Endodermal cell (in vitro differentiated cells): ENCODE results near the gene SYNE1. TPM values are rescaled to one million over a fixed set of nuclear protein-coding genes. Genes with fewer than 3 reads are reported as not detected.

Experiments used
- DNase-seq: peaks from one replicate; pipeline ENCODE4 v3.0.0-alpha.2; 2017
- H3K27ac ChIP-seq: 2 replicates; pipeline ENCODE4 v1.5.1; 2013; ENCODE audit warnings: mild to moderate bottlenecking, low read depth, low read length, moderate library complexity
- H3K27me3 ChIP-seq: 2 replicates; pipeline ENCODE4 v1.6.1; 2013; ENCODE audit warnings: mild to moderate bottlenecking, low read length, moderate library complexity; ENCODE audit not compliant: insufficient read depth, control insufficient read depth, poor library complexity, severe bottlenecking
- H3K36me3 ChIP-seq: 2 replicates; pipeline ENCODE4 v1.7.0; 2013; ENCODE audit warnings: mild to moderate bottlenecking, low read length, moderate library complexity; ENCODE audit not compliant: control insufficient read depth, insufficient read depth
- H3K4me1 ChIP-seq: one replicate; pipeline ENCODE4 v1.7.0; 2013; ENCODE audit warnings: low read length; ENCODE audit not compliant: control insufficient read depth, insufficient read depth
- H3K4me3 ChIP-seq: 2 replicates; pipeline ENCODE4 v1.5.1; 2013; ENCODE audit warnings: mild to moderate bottlenecking, low read length, moderate library complexity
- H3K9ac ChIP-seq: 2 replicates; pipeline ENCODE4 v1.6.1; 2013; ENCODE audit warnings: mild to moderate bottlenecking, low read length, moderate library complexity; ENCODE audit not compliant: poor library complexity, severe bottlenecking; ENCODE audit errors: extremely low read depth
- H3K9me3 ChIP-seq: 2 replicates; pipeline ENCODE4 v1.6.1; 2013; ENCODE audit warnings: mild to moderate bottlenecking, low read length, moderate library complexity; ENCODE audit not compliant: control insufficient read depth
- H3K27ac Mint-ChIP-seq: 2 replicates; pipeline ENCODE4 v1.8.0; 2020; ENCODE audit warnings: mixed read lengths
- H3K27me3 Mint-ChIP-seq: 2 replicates; pipeline ENCODE4 v1.8.0; 2021; ENCODE audit warnings: mild to moderate bottlenecking, mixed read lengths; ENCODE audit not compliant: insufficient read depth
- H3K36me3 Mint-ChIP-seq: 2 replicates; pipeline ENCODE4 v1.8.0; 2020; ENCODE audit warnings: low read depth, mixed read lengths
- H3K4me1 Mint-ChIP-seq: 2 replicates; pipeline ENCODE4 v1.8.0; 2020; ENCODE audit warnings: mixed read lengths
- H3K4me3 Mint-ChIP-seq: 2 replicates; pipeline ENCODE4 v1.8.0; 2020; ENCODE audit warnings: mild to moderate bottlenecking, moderate library complexity, mixed read lengths
- H3K9me3 Mint-ChIP-seq: 2 replicates; pipeline ENCODE4 v1.8.0; 2020; ENCODE audit warnings: mild to moderate bottlenecking, mixed read lengths
- CTCF ChIP-seq: fragments of 200-600 bp; sonication (generic); conservative IDR thresholded peaks from 2 replicates; pipeline ENCODE4 v1.5.0; 2021; ENCODE audit warnings: antibody characterized with exemption, mild to moderate bottlenecking
- WGBS, 2 experiments: methylation state at CpG; one replicate each; pipeline versions ENCODE4 v1.1.5 to v1.1.7; 2013; ENCODE audit warnings: missing lambda C conversion rate in 2 of 2, mixed read lengths in 1 of 2; ENCODE audit not compliant: insufficient coverage in 1 of 2, insufficient read length in 1 of 2; 5-methylcytosine and 5-hydroxymethylcytosine counted together
- total RNA-seq, 2 donors: library from RNA; stranded (reverse); fragmentation: NEBNext Ultra II Directional in 1 of 2; extraction: Animal tissue kit (Norgen Biotek cat#: 25700) in 1 of 2; gene quantifications; 2 replicates in 1 of 2; 3 replicates in 1 of 2; pipeline ENCODE4 v1.2.1, GENCODE V29; 2021

SYNE1 gene
- total RNA-seq, 2 donors from 2014 or later, result 7.9 to 9.5 TPM

GRCh38 chr6:152463164-152463563, 174.0 kb downstream of the SYNE1 start:
- no peaks in the 10 kb centered on the region for H3K27me3 Mint-ChIP-seq
- H3K9me3 ChIP-seq, result no peaks in the 10 kb centered on the region
- H3K9ac ChIP-seq, result no peak overlapping the region
- H3K27me3 ChIP-seq, result no peaks in the 10 kb centered on the region
- no peaks in the 10 kb centered on the region for H3K4me1 ChIP-seq
- no peaks in the 10 kb centered on the region for H3K36me3 Mint-ChIP-seq
- no peak overlapping the region for H3K27ac ChIP-seq
- H3K4me3 Mint-ChIP-seq, result no peak overlapping the region
- H3K9me3 Mint-ChIP-seq, result no peaks in the 10 kb centered on the region
- no peak for DNase-seq
- no peak overlapping the region for H3K27ac Mint-ChIP-seq
- TF ChIP-seq CTCF, result no peak
- no peaks in the 10 kb centered on the region for H3K4me1 Mint-ChIP-seq
- no peaks in the 10 kb centered on the region for H3K36me3 ChIP-seq
- 89 to 92% methylated on average over 4 to 7 of the region's 7 CpGs for WGBS, 2 experiments
- H3K4me3 ChIP-seq, result no peak overlapping the region

- no peak overlapping the region for H3K27ac Mint-ChIP-seq
- no peaks in the 10 kb centered on the region for H3K9me3 ChIP-seq
- no peaks in the 10 kb centered on the region for H3K27me3 ChIP-seq
- H3K36me3 ChIP-seq, result no peaks in the 10 kb centered on the region
- H3K36me3 Mint-ChIP-seq, result no peaks in the 10 kb centered on the region
- TF ChIP-seq CTCF, result no peak
- no peak for DNase-seq
- no peak overlapping the region for H3K9ac ChIP-seq
- H3K4me3 ChIP-seq, result no peak overlapping the region
- no peaks in the 10 kb centered on the region for H3K4me1 Mint-ChIP-seq
- H3K4me3 Mint-ChIP-seq, result no peak overlapping the region
- no peak overlapping the region for H3K27ac ChIP-seq
- 95% methylated on average over 6 of the region's 6 CpGs; no CpG with 5 or more reads in 1 of the 2 experiments for WGBS, 2 experiments
- H3K4me1 ChIP-seq, result no peaks in the 10 kb centered on the region
- no peaks in the 10 kb centered on the region for H3K27me3 Mint-ChIP-seq
- no peaks in the 10 kb centered on the region for H3K9me3 Mint-ChIP-seq
Observed at GRCh38 chr6:152462716-152463115, 174.4 kb downstream of the SYNE1 start.

GRCh38 chr6:152461556-152461955, 175.6 kb downstream of the SYNE1 start:
- no peak overlapping the region for H3K4me3 Mint-ChIP-seq
- no peaks in the 10 kb centered on the region for H3K9me3 Mint-ChIP-seq
- H3K27ac ChIP-seq, result no peak overlapping the region
- no peaks in the 10 kb centered on the region for H3K4me1 Mint-ChIP-seq
- 71% methylated on average over 3 of the region's 5 CpGs; no CpG with 5 or more reads in 1 of the 2 experiments for WGBS, 2 experiments
- no peaks in the 10 kb centered on the region for H3K9me3 ChIP-seq
- H3K27me3 ChIP-seq, result no peaks in the 10 kb centered on the region
- H3K27ac Mint-ChIP-seq, result no peak overlapping the region
- no peaks in the 10 kb centered on the region for H3K36me3 Mint-ChIP-seq
- H3K4me1 ChIP-seq, result no peaks in the 10 kb centered on the region
- no peaks in the 10 kb centered on the region for H3K27me3 Mint-ChIP-seq
- no peaks in the 10 kb centered on the region for H3K36me3 ChIP-seq
- H3K9ac ChIP-seq, result no peak overlapping the region
- no peak for DNase-seq
- no peak for TF ChIP-seq CTCF
- no peak overlapping the region for H3K4me3 ChIP-seq
